Nephron (organoid): ENCODE measurements around the gene TROAP.
"Not testable (repeated sequence)": the region's sequence is repeated elsewhere in the genome, so short reads cannot be mapped to it uniquely, and the experiment has no call there.

Experiments
- H3K27ac Mint-ChIP-seq, 3 experiments: 2 replicates each; pipeline ENCODE4 v1.8.0; 2020; ENCODE audit warnings: mixed read lengths in 3 of 3, mild to moderate bottlenecking in 2 of 3, moderate library complexity in 1 of 3
- H3K27me3 Mint-ChIP-seq: 2 replicates; pipeline ENCODE4 v1.8.0; 2021; ENCODE audit warnings: low read depth, mild to moderate bottlenecking, moderate library complexity, mixed read lengths
- H3K36me3 Mint-ChIP-seq: 2 replicates; pipeline ENCODE4 v1.8.0; 2020; ENCODE audit warnings: low read depth, mixed read lengths
- H3K4me1 Mint-ChIP-seq: 2 replicates; pipeline ENCODE4 v1.8.0; 2020; ENCODE audit warnings: mixed read lengths
- H3K4me3 Mint-ChIP-seq, 3 experiments: 2 replicates each; pipeline ENCODE4 v1.8.0; 2020; ENCODE audit warnings: mild to moderate bottlenecking in 3 of 3, mixed read lengths in 3 of 3, moderate library complexity in 2 of 3
- H3K9me3 Mint-ChIP-seq: 2 replicates; pipeline ENCODE4 v1.8.0; 2020; ENCODE audit warnings: mixed read lengths
- CTCF ChIP-seq, 3 experiments: fragments of 200-600 bp; sonication (generic); IDR thresholded peaks; one replicate each; pipeline ENCODE4 v1.5.0; 2021; ENCODE audit warnings: antibody characterized with exemption in 3 of 3; ENCODE audit not compliant: unreplicated experiment in 3 of 3

TROAP gene

GRCh38 chr12:49368240-49368600, 45.2 kb downstream of the TROAP start:
- peak overlapping the region; percentile 77 to 96 (median 94) for H3K27ac Mint-ChIP-seq
- H3K4me1 Mint-ChIP-seq = peaks cover 38% of the 10 kb centered on the region
- H3K36me3 Mint-ChIP-seq = peaks cover 12% of the 10 kb centered on the region
- H3K27me3 Mint-ChIP-seq = no peaks in the 10 kb centered on the region
- TF ChIP-seq CTCF (IDR thresholded peaks at IDR 0.05; ENCODE audit: unreplicated experiment in 3 of 3) = no peak
- H3K9me3 Mint-ChIP-seq = no peaks in the 10 kb centered on the region
- H3K4me3 Mint-ChIP-seq = peak overlapping the region; percentile 87 to 95 (median 92)

- H3K9me3 Mint-ChIP-seq = no peaks in the 10 kb centered on the region
Observed at GRCh38 chr12:49369411-49370145, 46.5 kb downstream of the TROAP start.

GRCh38 chr12:49370539-49370938, 47.5 kb downstream of the TROAP start:
- peaks cover 12% of the 10 kb centered on the region for H3K36me3 Mint-ChIP-seq
- H3K27ac Mint-ChIP-seq = no peak overlapping the region
- no peak for TF ChIP-seq CTCF (IDR thresholded peaks at IDR 0.05; ENCODE audit: unreplicated experiment in 3 of 3)
- H3K9me3 Mint-ChIP-seq = no peaks in the 10 kb centered on the region
- H3K4me1 Mint-ChIP-seq = peaks cover 46% of the 10 kb centered on the region
- peak overlapping the region in 2 of 3 experiments; percentile 16 to 85 for H3K4me3 Mint-ChIP-seq
- H3K27me3 Mint-ChIP-seq = no peaks in the 10 kb centered on the region

More at GRCh38 chr12:49369411-49370145, 46.5 kb downstream of the TROAP start:
- Mint-ChIP-seq H3K27me3 (no peaks in the 10 kb centered on the region), H3K27ac (peak overlapping the region; percentile 65 to 84 (median 68)), H3K36me3 (peaks cover 12% of the 10 kb centered on the region), H3K4me1 (peaks cover 38% of the 10 kb centered on the region), H3K4me3 (peak overlapping the region; percentile 66 to 85 (median 79))
- peak; percentile 29 to 49 (median 34) for TF ChIP-seq CTCF (IDR thresholded peaks at IDR 0.05; ENCODE audit: unreplicated experiment in 3 of 3)

GRCh38 chr12:49375406-49375805, 52.4 kb downstream of the TROAP start:
- Mint-ChIP-seq H3K27me3 (no peaks in the 10 kb centered on the region), H3K9me3 (no peaks in the 10 kb centered on the region), H3K4me1 (peaks cover 24% of the 10 kb centered on the region), H3K4me3 (no peak overlapping the region), H3K27ac (peak overlapping the region; percentile 10 to 71 (median 35)), H3K36me3 (peaks cover 15% of the 10 kb centered on the region)
- no peak for TF ChIP-seq CTCF (IDR thresholded peaks at IDR 0.05; ENCODE audit: unreplicated experiment in 3 of 3)

GRCh38 chr12:49377386-49377785, 54.3 kb downstream of the TROAP start:
- no peak for TF ChIP-seq CTCF (IDR thresholded peaks at IDR 0.05; ENCODE audit: unreplicated experiment in 3 of 3)
- Mint-ChIP-seq H3K4me1 (peaks cover 22% of the 10 kb centered on the region), H3K9me3 (no peaks in the 10 kb centered on the region), H3K36me3 (peaks cover 9% of the 10 kb centered on the region), H3K27me3 (no peaks in the 10 kb centered on the region), H3K27ac (no peak overlapping the region), H3K4me3 (no peak overlapping the region)

DNA sequence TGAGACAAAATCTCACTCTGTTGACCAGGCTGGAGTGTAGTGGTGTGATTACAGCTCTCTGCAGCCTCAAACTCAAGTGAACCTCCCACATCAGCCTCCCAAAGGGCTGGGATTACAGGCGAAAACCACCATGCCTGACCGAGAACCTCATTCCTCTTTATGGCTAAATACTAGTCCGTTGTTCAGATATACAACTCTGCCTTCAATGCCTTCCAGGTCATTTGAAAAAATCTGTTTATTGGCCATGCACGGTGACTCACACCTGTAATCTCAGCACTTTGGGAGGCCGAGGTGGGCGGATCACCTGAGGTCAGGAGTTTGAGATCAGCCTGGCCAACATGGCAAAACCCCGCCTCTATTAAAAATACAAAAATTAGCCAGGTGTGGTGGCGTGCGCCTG, 57.1 kb downstream of the TROAP start:
- H3K9me3 Mint-ChIP-seq, H3K27ac Mint-ChIP-seq, H3K27me3 Mint-ChIP-seq, H3K4me3 Mint-ChIP-seq: not testable (repeated sequence)
- Mint-ChIP-seq H3K36me3 (peaks cover 11% of the 10 kb centered on the region), H3K4me1 (peaks cover 13% of the 10 kb centered on the region)
